CD14-positive monocyte (primary cell): ENCODE measurements around the gene ULBP2. TPM values are rescaled to one million over a fixed set of nuclear protein-coding genes. Genes with fewer than 3 reads are reported as not detected.

ENCODE experiments used
- DNase-seq, 3 donors: peaks; one replicate each; pipeline ENCODE4 v3.0.0-alpha.2; 2011 to 2022
- H2AFZ ChIP-seq: 2 replicates; pipeline ENCODE4 v1.6.0; 2012; ENCODE audit warnings: mild to moderate bottlenecking, low read depth, low read length, inconsistent platforms; ENCODE audit not compliant: insufficient read depth, poor library complexity, severe bottlenecking
- H3K27ac ChIP-seq, 2 donors: 1 replicate in 1 of 2; 2 replicates in 1 of 2; pipeline ENCODE4 v1.5.1; 2012 to 2013; ENCODE audit warnings: low read length in 2 of 2, control low read depth in 1 of 2, inconsistent platforms in 1 of 2, low read depth in 1 of 2, mild to moderate bottlenecking in 1 of 2
- H3K27me3 ChIP-seq, 2 donors: one replicate each; pipeline versions ENCODE4 v1.6.0 to v1.6.1; 2011 to 2013; ENCODE audit warnings: low read length in 2 of 2; ENCODE audit not compliant: control insufficient read depth in 2 of 2, insufficient read depth in 2 of 2
- H3K36me3 ChIP-seq, 2 donors: replicated peaks in 1 of 2; 1 replicate in 1 of 2; 2 replicates in 1 of 2; pipeline versions ENCODE4 v1.5.1 to v1.6.1; 2012 to 2013; ENCODE audit warnings: low read length in 2 of 2, control low read depth in 1 of 2, inconsistent platforms in 1 of 2, mild to moderate bottlenecking in 1 of 2; ENCODE audit not compliant: insufficient read depth in 2 of 2, control insufficient read depth in 1 of 2
- H3K4me1 ChIP-seq, 2 donors: 1 replicate in 1 of 2; 2 replicates in 1 of 2; pipeline versions ENCODE4 v1.5.1 to v1.6.1; 2012 to 2013; ENCODE audit warnings: low read length in 2 of 2, control low read depth in 1 of 2, inconsistent platforms in 1 of 2, mild to moderate bottlenecking in 1 of 2, moderate library complexity in 1 of 2; ENCODE audit not compliant: insufficient read depth in 2 of 2, control insufficient read depth in 1 of 2
- H3K4me2 ChIP-seq: replicated peaks from 2 replicates; pipeline ENCODE3; 2012; ENCODE audit warnings: low read length, moderate library complexity, mild to moderate bottlenecking; ENCODE audit not compliant: poor library complexity, severe bottlenecking; ENCODE audit errors: extremely low read depth
- H3K4me3 ChIP-seq, 3 experiments: fragments of 200-600 bp in 1 of 3; sonication (generic) in 1 of 3; replicated peaks in 1 of 3; 1 replicate in 2 of 3; 2 replicates in 1 of 3; pipeline ENCODE4 v1.5.1; 2011 to 2013; ENCODE audit warnings: low read length in 3 of 3, mild to moderate bottlenecking in 3 of 3, control low read depth in 2 of 3, low read depth in 2 of 3, inconsistent platforms in 1 of 3, moderate library complexity in 1 of 3
- H3K79me2 ChIP-seq: 2 replicates; pipeline ENCODE4 v1.6.0; 2012; ENCODE audit warnings: mild to moderate bottlenecking, control low read depth, inconsistent platforms, low read length, moderate library complexity; ENCODE audit not compliant: insufficient read depth
- H3K9ac ChIP-seq: 2 replicates; pipeline ENCODE4 v1.6.0; 2017; ENCODE audit warnings: low read length, mild to moderate bottlenecking; ENCODE audit not compliant: insufficient read depth, poor library complexity, severe bottlenecking
- H3K9me3 ChIP-seq, 2 donors: replicated peaks in 1 of 2; 1 replicate in 1 of 2; 2 replicates in 1 of 2; pipeline versions ENCODE4 v1.5.1 to v1.6.1; 2012 to 2013; ENCODE audit warnings: low read length in 2 of 2, control low read depth in 1 of 2; ENCODE audit not compliant: control insufficient read depth in 1 of 2, insufficient read depth in 1 of 2
- H4K20me1 ChIP-seq: 2 replicates; pipeline ENCODE4 v1.6.0; 2012; ENCODE audit warnings: mild to moderate bottlenecking, low read length, control low read depth, moderate library complexity; ENCODE audit not compliant: insufficient read depth
- H3K27ac Mint-ChIP-seq, 7 donors: one replicate each; pipeline ENCODE4 v1.8.0; 2020; ENCODE audit warnings: mild to moderate bottlenecking in 7 of 7, mixed read lengths in 7 of 7, moderate library complexity in 6 of 7, inconsistent platforms in 2 of 7
- H3K27me3 Mint-ChIP-seq, 3 donors: one replicate each; pipeline ENCODE4 v1.8.0; 2021 to 2022; ENCODE audit warnings: low read depth in 3 of 3, mild to moderate bottlenecking in 3 of 3, mixed read lengths in 3 of 3, moderate library complexity in 3 of 3, inconsistent platforms in 1 of 3
- H3K36me3 Mint-ChIP-seq, 2 donors: one replicate each; pipeline ENCODE4 v1.8.0; 2020; ENCODE audit warnings: mixed read lengths in 2 of 2, inconsistent platforms in 1 of 2, mild to moderate bottlenecking in 1 of 2
- H3K4me1 Mint-ChIP-seq: one replicate; pipeline ENCODE4 v1.8.0; 2020; ENCODE audit warnings: mild to moderate bottlenecking, mixed read lengths
- H3K4me3 Mint-ChIP-seq, 2 donors: one replicate each; pipeline ENCODE4 v1.8.0; 2020; ENCODE audit warnings: mild to moderate bottlenecking in 2 of 2, mixed read lengths in 2 of 2, moderate library complexity in 1 of 2
- H3K9me3 Mint-ChIP-seq, 7 donors: one replicate each; pipeline ENCODE4 v1.8.0; 2020 to 2022; ENCODE audit warnings: mixed read lengths in 7 of 7, mild to moderate bottlenecking in 6 of 7, moderate library complexity in 6 of 7, inconsistent platforms in 2 of 7
- WGBS: methylation state at CpG from one replicate; pipeline ENCODE4 v1.1.5; 2013; ENCODE audit warnings: missing lambda C conversion rate; ENCODE audit not compliant: insufficient coverage; 5-methylcytosine and 5-hydroxymethylcytosine counted together
- intact Hi-C, 2 donors: fragments of 100-400 bp; cut with micrococcal nuclease; formaldehyde crosslinking; loops; one replicate each; pipeline versions ENCODE4 v1.15.0 to v1.15.1; 2023
- polyA plus RNA-seq, 3 donors: library from polyadenylated mRNA; depleted of rRNA in 1 of 3; unstranded in 2 of 3; stranded (reverse) in 1 of 3; fragments of 300-500 nt in 2 of 3; fragments of >200 nt in 1 of 3; fragmentation: Illumina TruSeq in 2 of 3; gene quantifications; 1 replicate in 2 of 3; 2 replicates in 1 of 3; pipeline ENCODE4 v1.2.3, GENCODE V29; 2012 to 2021
- TF ChIP-seq, protein P1 (sequence below): fragments of 200-600 bp; IDR thresholded peaks from one replicate; pipeline ENCODE4 v1.8.0; 2022; ENCODE audit warnings: antibody characterized with exemption, mild to moderate bottlenecking

The ULBP2 gene
- polyA plus RNA-seq, 3 donors: 0.31 to 0.49 TPM; not detected in 1

DNA sequence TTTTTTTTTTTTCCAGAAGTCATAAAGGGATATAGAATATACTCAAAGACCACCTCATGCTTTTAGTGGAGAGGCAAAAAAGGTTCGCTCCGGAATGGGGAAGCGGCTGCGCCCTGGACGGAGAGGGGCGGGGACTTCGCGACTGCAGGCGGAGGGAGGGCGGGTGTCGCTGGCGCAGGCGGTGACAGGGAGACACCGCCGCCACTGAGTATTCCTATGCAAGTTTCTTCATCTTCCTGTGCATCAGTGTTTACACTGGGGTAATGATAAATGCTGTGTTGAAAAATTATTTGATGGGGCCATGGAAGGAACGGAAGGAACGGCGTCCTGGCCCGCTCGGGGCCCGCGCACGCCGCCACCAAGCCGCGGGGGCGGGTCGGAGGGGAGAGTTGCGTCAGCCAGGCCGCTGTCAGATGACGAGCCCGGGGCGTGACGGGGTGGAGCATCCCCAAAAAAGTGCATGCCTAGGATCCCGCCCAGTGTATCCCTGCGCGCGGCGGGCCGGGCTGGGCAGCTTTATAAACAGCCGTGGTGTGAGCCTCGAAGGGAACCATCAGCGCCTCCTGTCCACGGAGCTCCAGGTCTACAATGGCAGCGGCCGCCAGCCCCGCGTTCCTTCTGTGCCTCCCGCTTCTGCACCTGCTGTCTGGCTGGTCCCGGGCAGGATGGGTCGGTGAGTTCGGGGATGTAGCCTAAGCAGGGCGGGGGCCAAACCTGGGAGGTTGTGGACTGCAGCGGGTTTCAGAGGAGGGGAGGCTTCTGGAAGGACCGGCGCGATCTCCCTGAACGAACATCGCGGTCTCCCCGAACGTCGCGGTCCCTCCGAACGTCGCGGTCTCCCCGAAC, 21.9 kb downstream of the ULBP2 start, which contains the start of gene ULBP1:
Gene ULBP1 (plus strand): TSS at position 482 of the 846 bp plus-strand sequence. CDS start 107 bp downstream, at position 589.
- Mint-ChIP-seq H3K4me3 (peak within 1 kb of the TSS; percentile 87 to 96), H3K36me3 (peaks cover 12 to 14% of the 10 kb centered on the region in 2 donors)
- WGBS: 1% methylated on average over 69 of the region's 69 CpGs

More for the DNA sequence above, 21.9 kb downstream of the ULBP2 start, which contains the start of gene ULBP1:
- Histone ChIP-seq H3K27ac (peak within 1 kb of the TSS in 1 of 2 donors; percentile 47), H2AFZ (peak within 1 kb of the TSS; percentile 80), H4K20me1 (peaks cover 3% of the 10 kb centered on the region), H3K4me1 (peaks cover 24 to 25% of the 10 kb centered on the region in 2 donors), H3K9ac (peak within 1 kb of the TSS; percentile 60), H3K4me3 (peak within 1 kb of the TSS; percentile 16 to 77 (median 50)), H3K9me3 (peaks cover 12 to 15% of the 10 kb centered on the region in 2 donors), H3K27me3 (peaks cover 20 to 91% of the 10 kb centered on the region in 2 donors), H3K4me2 (peak within 1 kb of the TSS; percentile 71), H3K36me3 (no peaks in the 10 kb centered on the region), H3K79me2 (no peaks in the 10 kb centered on the region)
- Mint-ChIP-seq H3K4me1 (peaks cover 24% of the 10 kb centered on the region), H3K27ac (peak within 1 kb of the TSS; percentile 43 to 93 (median 84)), H3K27me3 (peaks cover 64 to 97% (median 85%) of the 10 kb centered on the region in 3 donors), H3K9me3 (peaks cover 5 to 28% (median 22%) of the 10 kb centered on the region in 7 donors)
- intact Hi-C loops: no loop called here
- DNase-seq: peak; percentile 78 to 92 (median 83)
- TF ChIP-seq, protein P1, sequence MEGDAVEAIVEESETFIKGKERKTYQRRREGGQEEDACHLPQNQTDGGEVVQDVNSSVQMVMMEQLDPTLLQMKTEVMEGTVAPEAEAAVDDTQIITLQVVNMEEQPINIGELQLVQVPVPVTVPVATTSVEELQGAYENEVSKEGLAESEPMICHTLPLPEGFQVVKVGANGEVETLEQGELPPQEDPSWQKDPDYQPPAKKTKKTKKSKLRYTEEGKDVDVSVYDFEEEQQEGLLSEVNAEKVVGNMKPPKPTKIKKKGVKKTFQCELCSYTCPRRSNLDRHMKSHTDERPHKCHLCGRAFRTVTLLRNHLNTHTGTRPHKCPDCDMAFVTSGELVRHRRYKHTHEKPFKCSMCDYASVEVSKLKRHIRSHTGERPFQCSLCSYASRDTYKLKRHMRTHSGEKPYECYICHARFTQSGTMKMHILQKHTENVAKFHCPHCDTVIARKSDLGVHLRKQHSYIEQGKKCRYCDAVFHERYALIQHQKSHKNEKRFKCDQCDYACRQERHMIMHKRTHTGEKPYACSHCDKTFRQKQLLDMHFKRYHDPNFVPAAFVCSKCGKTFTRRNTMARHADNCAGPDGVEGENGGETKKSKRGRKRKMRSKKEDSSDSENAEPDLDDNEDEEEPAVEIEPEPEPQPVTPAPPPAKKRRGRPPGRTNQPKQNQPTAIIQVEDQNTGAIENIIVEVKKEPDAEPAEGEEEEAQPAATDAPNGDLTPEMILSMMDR: no peak
